GM21526 (cell line): ENCODE data around the gene UTS2B.

Experiments
- ATAC-seq: cut with Tn5 transposase; IDR thresholded peaks from one replicate; pipeline ENCODE4 v1.9.1; 2021; ENCODE audit warnings: moderate library complexity; ENCODE audit not compliant: unreplicated experiment, low FRiP score

UTS2B gene

DNA sequence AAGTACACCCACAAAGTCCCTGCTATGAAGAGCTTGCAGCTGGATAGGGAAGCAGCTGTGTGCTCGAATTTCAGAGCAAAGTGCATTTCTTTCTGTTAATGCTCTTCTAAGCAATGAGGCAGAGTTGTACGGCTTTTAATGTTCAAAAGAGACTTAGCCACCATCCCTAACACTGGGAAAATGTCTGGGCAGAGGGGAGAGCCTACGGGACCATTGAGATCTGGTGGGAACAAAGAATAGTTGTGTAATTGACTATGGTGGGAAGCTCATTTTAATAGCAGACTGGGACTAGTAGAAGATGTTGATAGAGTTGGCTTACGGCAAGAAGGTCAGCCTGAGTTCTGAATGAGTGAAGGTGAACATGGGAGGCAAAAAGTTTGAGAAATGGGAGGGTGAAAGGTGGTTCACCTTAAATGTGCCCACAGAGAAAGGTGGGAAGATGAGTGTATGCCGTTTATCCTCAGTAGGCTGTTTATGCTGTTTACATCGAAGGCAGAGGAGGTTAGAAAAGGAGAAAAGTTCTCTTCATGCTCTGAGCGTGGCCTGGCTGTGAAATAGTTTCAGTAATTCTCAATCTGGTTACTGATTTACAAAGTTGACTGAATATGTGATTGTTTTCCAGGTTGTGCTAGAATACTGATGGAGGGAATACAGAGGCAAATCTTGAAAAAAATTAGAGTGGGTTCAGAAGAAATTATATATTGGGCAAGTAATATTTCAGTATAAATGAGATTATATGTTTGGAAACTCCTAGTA lies 22.9 kb upstream of the UTS2B start:
- no peak for ATAC-seq

- ATAC-seq, result no peak
Measured at GRCh38 chr3:191352014-191352413, 21.7 kb upstream of the UTS2B start.

DNA sequence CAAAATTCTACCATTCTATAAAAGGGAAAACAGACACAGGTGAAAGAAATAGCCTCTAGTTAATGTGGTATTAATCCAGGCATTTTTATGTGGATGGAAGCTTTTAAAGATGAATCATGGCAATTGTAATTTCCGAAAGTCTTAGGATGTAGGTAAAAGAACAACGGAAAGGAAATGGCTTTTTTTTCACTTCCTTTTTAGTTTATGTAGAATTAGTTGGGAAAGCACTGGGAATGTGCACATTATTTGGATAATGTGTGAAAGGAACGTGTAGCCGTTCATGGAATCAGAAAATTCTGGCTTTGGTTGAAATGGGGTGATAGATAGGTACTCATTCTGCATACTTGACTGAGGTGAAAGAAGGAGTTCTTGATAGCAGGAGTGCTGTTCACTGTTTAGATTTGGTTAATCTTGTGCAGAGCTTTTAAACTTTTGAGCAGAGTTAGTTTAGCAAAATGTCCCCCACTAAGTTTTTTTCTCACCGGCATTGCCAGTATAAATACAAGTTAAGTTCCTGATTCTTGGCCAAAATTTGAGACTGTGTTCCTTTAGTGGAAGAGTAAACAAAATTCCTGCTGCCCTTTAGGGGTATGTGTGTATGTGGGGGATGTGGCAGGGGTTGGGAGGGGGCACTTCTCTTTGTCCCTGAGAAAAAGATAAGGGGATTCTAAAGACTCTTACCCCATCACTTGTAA lies 20.2 kb upstream of the UTS2B start:
- ATAC-seq, result no peak

- ATAC-seq, result no peak
Measured at GRCh38 chr3:191348098-191348497, 17.8 kb upstream of the UTS2B start.

DNA sequence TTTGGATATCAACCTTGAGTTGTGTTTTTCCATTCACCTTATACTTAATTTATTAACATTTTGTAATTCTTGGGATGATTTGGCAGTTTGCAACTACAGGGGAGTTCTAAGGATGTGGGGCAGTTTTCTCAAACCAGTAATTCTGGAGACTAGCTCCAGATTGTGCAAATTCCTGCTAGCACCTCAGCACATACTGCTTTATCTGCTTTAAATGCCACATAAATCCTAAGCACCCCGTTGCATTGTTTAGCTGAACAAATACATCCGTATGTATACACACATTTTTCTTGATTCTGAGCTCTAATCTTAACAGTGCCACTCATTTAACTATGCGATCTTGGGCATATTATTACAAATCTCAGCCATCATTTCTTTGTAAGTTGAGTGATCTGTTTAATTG lies 16.9 kb upstream of the UTS2B start:
- no peak for ATAC-seq

DNA sequence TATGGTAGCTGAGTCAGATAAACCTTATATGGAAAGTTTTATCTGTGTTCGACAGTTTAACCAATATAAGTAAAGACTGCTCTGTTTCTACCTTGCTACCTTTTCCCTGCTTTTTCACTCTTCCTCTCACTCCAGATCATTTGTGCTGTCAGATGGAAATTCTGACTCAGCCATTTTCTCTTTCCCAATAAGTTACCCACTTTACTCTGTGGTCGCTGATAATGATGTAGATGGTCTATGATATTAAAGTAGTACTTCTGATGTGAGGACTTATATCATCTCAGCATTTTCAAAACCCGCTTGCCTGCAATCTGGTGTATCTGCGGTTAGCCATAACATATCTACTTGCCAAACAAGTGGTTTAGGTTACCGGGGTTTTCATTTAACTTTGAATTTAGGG lies 15.0 kb upstream of the UTS2B start:
- ATAC-seq, result no peak

DNA sequence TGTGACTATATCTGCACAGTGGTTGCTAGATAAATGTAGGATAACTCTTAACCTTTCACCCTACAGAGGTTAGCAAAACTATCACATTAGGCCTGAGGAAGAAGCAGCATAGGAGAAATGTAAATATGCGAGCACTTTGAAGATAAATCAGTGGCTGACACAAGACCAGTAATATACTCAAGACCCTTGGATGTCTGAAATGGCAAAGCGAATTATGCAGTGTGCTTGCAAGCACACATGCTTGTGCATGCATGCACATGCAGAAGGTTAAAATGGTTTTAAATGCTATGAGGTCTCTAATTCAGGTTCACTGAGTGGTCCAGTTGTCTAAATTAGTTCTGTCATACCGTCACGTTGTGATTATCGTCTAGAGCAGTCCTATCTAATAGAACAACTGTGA lies 13.6 kb upstream of the UTS2B start:
- no peak for ATAC-seq

- ATAC-seq, result no peak
Measured at GRCh38 chr3:191343115-191343514, 12.8 kb upstream of the UTS2B start.

- ATAC-seq, result no peak
Measured at GRCh38 chr3:191342411-191342810, 12.1 kb upstream of the UTS2B start.

DNA sequence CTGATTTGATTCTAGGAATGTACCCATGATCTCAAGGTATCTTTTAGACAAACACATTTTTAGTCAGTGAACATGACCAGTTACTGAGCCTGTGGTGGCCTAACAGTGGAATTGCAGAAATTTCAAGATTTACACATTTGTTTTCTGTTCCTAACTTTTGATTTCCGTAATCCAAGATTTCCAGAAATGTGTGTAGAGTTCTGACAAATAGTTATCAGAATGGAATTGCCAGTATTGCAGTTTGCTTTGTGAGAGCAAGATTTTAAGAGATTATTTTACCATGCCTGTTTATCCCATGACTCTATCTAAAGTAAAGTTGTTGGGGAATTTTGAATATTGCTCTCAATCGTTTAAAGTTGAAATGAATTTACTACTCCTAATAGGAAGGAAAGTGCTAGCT lies 11.7 kb upstream of the UTS2B start:
- ATAC-seq, result no peak

DNA sequence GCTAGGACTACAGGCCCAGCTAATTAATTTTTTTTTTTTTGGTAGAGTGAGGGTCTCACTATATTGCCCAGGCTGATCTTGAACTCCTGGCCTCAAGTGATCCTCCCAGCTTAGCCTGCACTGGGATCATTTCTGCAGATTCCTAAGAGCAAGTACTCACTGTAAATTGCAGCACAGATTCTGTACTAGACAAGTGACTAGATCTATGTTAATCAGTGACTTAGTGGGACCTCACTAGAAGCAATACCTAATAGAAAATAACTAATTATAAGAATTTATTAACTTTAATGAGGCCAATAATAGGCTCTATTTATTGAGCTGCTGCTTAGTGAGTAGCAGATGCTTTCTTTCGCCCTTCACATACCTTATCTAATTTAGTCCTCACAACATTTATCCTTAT lies 10.6 kb upstream of the UTS2B start:
- ATAC-seq, result no peak

- no peak for ATAC-seq
Measured at GRCh38 chr3:191340351-191340750, 10.0 kb upstream of the UTS2B start.

- no peak for ATAC-seq
Measured at GRCh38 chr3:191339316-191339917, 9.1 kb upstream of the UTS2B start.

- ATAC-seq, result no peak
Measured at GRCh38 chr3:191338177-191338488, 7.8 kb upstream of the UTS2B start.

DNA sequence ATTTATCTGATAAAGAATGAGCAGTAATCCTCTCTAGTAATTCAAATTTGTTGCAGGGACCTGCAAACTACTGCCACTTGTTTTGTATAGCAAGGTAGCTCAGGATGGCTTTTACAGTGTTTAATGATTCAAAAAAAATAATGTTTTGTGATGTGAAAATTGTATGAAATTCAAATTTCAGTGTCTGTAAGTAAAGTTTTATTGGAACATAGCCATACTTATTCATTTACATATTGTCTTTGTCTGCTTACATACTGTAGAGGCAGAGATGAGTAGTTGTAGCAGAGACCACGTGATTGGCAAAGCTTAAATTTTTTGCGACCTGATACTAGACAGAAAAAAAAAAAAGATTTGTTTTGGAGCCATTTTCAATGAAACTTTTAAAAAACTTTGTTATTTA lies 6.5 kb upstream of the UTS2B start:
- ATAC-seq, result peak; percentile 46

DNA sequence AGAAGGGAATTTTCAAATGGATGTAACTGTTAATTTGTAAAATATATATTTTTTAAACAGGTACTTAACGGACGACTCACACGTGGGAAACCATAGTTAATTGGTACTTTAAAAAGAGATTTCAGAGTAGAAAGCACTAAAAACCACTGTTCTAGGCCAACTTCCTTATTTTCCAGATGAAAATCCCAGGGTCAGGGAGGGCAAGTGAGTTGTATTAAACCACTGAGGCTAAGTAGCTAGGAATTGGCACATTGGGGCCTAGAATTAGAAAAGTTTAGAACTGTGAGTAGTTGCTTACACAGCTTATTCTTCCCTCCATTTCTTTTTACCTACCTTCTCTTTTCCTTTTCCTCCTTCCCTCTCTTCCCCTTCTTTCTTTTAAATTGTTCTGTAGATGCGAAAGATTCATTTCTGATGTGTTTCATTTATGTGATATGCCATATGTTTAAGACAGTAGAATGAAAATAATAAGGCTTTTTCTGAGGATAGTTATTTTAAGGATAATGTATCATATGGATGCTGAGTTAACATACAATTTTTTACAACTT lies 4.1 kb upstream of the UTS2B start:
- no peak for ATAC-seq

GRCh38 chr3:191333298-191333880 lies 3.1 kb upstream of the UTS2B start:
- no peak for ATAC-seq

GRCh38 chr3:191331388-191331787 lies 1.1 kb upstream of the UTS2B start:
- no peak for ATAC-seq

DNA sequence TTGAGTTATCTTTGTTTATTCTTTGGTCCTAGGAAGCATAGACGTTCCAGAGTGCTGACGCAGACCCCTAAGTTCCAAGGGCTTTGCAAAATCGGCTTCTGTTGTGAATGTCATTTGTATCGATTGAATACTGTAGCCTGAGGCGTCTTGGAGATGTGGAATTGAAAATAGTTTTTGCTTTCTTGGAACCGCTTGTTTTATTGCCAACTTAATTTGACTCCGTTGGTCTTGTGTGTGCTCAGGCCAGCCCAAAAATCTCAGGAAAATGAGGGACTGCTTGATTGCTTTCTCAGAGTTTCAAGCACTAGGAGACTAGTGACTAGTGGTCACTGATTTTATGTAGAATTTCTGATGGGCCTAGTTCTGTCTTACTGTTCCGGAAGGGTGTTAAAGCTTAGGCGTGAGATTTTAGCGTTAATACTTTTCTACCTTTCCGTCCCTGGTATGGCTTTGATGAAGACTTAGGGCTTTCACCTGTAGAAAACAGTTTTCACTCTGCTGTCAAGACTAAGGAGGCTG lies 263 bp upstream of the UTS2B start:
- ATAC-seq, result no peak

- ATAC-seq, result peak; percentile 70
Measured at GRCh38 chr3:191328962-191329653, 1.2 kb downstream of the UTS2B start, which contains the start of gene CCDC50. Gene CCDC50, plus strand, starts transcription at chr3:191329394. Its CDS starts 281 bp downstream, at chr3:191329675.
